Measurements from ENCODE around the gene NIT2. TPM values are rescaled to one million over a fixed set of nuclear protein-coding genes. Genes with fewer than 3 reads are reported as not detected.
"Not testable (repeated sequence)": the region's sequence is repeated elsewhere in the genome, so short reads cannot be mapped to it uniquely, and the experiment has no call there.

The NIT2 gene
- total RNA-seq, 1 experiment from 2014 or later, result 36.8 TPM

DNA sequence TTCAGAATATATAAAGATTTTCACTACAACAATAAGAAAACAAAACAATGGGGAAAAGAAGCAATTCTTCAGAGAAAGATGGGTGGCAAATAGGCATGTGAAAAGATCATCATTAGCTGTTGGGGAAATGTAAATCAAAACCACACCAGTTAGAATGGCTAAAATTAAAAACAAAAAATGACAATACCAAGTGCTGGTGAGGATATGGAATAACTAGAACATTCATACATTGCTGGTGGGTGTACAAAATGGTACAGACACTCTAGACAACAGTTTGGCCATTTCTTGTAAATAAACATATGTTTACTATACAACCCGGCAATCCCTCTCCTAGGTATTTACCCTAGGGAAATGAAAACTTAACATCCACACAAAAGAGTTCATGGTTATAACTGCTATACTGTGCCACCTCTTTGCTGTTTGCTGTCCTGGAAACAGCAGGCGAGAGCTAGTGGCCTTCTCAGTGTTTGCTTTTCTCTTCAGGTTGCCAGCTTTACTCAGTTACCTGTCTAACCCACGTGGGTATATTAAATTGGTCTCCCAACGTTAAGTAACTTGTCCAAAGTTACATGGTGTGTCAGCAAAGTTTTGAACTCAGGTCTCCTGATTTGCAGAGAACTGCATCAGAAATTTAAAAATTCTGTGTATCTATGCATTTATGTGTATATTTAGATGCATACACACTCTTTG is 4.6 kb upstream of the NIT2 start:
- H3K36me3 ChIP-seq (replicated peaks; ENCODE audit: control insufficient read depth, insufficient read depth, low read length), result no peaks in the 10 kb centered on the region
- no peak overlapping the region for H3K4me3 ChIP-seq (ENCODE audit: insufficient read depth, low read depth, low read length)
- no peaks in the 10 kb centered on the region for H3K27me3 ChIP-seq (ENCODE audit: control insufficient read depth, insufficient read depth, low read length)
- DNase-seq, result no peak

DNA sequence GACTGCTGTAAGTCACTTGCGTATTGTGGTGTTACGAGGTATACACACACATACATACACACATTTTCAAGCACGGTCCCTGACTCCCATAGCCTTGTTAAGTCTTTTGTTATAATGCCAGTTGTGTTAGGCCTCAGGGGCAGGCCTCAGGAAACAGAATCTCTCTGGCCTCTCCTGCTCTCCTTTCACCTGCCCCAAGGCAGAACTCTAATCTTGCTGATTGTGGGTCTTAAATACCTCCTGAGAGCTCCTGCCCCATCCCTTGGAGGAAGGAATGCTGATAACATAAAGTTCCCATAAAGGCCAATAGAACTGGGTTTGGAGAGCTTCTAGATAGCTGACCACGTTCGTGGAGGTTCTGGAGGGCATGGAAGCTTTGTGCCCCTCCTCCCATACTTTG is 3.9 kb upstream of the NIT2 start:
- H3K4me3 ChIP-seq (ENCODE audit: insufficient read depth, low read depth, low read length), result no peak overlapping the region
- no peaks in the 10 kb centered on the region for H3K36me3 ChIP-seq (replicated peaks; ENCODE audit: control insufficient read depth, insufficient read depth, low read length)
- DNase-seq, result no peak
- H3K27me3 ChIP-seq (ENCODE audit: control insufficient read depth, insufficient read depth, low read length), result no peaks in the 10 kb centered on the region

- no peaks in the 10 kb centered on the region for H3K27me3 ChIP-seq (ENCODE audit: control insufficient read depth, insufficient read depth, low read length)
- DNase-seq, result no peak
- H3K4me3 ChIP-seq (ENCODE audit: insufficient read depth, low read depth, low read length), result no peak overlapping the region
- no peaks in the 10 kb centered on the region for H3K36me3 ChIP-seq (replicated peaks; ENCODE audit: control insufficient read depth, insufficient read depth, low read length)
These were observed 2.9 kb upstream of the NIT2 start for GRCh38 chr3:100331660-100332059.

- Histone ChIP-seq H3K27me3 (ENCODE audit: control insufficient read depth, insufficient read depth, low read length) (no peaks in the 10 kb centered on the region), H3K36me3 (replicated peaks; ENCODE audit: control insufficient read depth, insufficient read depth, low read length) (no peaks in the 10 kb centered on the region), H3K4me3 (ENCODE audit: insufficient read depth, low read depth, low read length) (no peak overlapping the region)
- no peak for DNase-seq
These were observed 1.5 kb upstream of the NIT2 start for GRCh38 chr3:100333051-100333450.

DNA sequence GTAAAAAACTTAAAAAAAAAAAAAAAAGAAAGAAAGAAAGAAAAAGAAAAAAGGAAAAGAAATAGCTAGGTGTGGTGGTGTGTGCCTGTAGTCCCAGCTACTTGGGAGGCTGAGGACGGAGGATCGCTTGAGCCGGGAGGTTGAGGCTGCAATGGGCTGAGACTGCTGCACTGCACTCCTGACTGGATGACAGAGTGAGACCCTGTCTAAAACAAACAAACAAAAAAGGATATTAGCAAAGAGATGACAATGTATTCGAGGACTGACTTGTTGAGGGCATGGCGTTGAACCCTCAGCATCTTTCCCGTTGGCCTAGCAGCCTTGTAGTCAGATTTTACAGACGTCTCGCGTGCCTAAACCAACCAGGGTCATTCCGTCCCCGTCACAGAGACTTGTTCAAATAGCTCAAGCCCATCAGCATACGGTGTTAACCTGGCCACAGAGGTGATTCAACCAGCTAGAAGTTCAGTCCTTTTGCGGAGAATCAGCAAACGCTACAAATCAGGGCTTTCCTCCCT is 528 bp upstream of the NIT2 start:
- no peak for DNase-seq
- H3K4me3 ChIP-seq (ENCODE audit: insufficient read depth, low read depth, low read length), result peak overlapping the region; percentile 72
- H3K27me3 ChIP-seq (ENCODE audit: control insufficient read depth, insufficient read depth, low read length), result no peaks in the 10 kb centered on the region
- no peaks in the 10 kb centered on the region for H3K36me3 ChIP-seq (replicated peaks; ENCODE audit: control insufficient read depth, insufficient read depth, low read length)

- H3K4me3 ChIP-seq (ENCODE audit: insufficient read depth, low read depth, low read length), result no peak overlapping the region; the same call in 1 of the 2 replicates
- H3K27me3 ChIP-seq (ENCODE audit: control insufficient read depth, insufficient read depth, low read length), result no peaks in the 10 kb centered on the region
- no peaks in the 10 kb centered on the region for H3K36me3 ChIP-seq (replicated peaks; ENCODE audit: control insufficient read depth, insufficient read depth, low read length)
- DNase-seq, result peak; percentile 53
These were observed 877 bp downstream of the NIT2 start for GRCh38 chr3:100335434-100335833.

DNA sequence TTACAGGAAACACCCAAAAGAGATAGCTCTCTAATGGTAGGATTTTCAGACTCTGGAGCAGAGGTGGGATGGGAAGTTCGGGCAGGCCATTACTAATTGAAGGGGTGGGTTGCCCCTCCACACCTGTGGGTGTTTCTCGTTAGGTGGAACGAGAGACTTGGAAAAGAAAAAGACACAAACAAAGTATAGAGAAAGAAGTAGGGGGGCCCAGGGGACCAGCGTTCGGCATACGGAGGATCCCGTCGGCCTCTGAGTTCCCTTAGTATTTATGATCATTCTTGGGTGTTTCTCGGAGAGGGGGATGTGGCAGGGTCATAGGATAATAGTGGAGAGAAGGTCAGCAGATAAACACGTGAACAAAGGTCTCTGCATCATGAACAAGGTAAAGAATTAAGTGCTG is 1.7 kb downstream of the NIT2 start:
- H3K4me3 ChIP-seq (ENCODE audit: insufficient read depth, low read depth, low read length); DNase-seq; H3K36me3 ChIP-seq (replicated peaks; ENCODE audit: control insufficient read depth, insufficient read depth, low read length); H3K27me3 ChIP-seq (ENCODE audit: control insufficient read depth, insufficient read depth, low read length): not testable (repeated sequence)

- Histone ChIP-seq H3K4me3 (ENCODE audit: insufficient read depth, low read depth, low read length) (no peak overlapping the region), H3K27me3 (ENCODE audit: control insufficient read depth, insufficient read depth, low read length) (no peaks in the 10 kb centered on the region)
- no peak for DNase-seq
These were observed 4.4 kb downstream of the NIT2 start for GRCh38 chr3:100338911-100339310.

DNA sequence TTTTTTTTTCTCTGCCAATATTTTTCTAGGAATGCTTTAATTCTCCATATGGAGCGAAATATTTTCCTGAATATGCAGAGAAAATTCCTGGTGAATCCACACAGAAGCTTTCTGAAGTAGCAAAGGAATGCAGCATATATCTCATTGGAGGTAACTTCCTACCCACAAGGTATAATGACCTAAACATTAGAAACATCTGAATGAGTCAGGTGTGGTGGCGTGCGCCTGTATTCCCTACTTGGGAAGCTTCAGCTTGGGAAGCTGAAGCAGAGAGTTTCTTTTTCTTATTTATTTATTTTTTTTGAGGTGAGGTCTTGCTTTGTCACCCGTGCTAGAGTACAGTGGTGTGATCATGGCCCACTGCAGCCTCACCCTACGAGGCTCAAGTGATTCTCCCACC is 5.2 kb downstream of the NIT2 start:
- Histone ChIP-seq H3K36me3 (replicated peaks; ENCODE audit: control insufficient read depth, insufficient read depth, low read length) (no peaks in the 10 kb centered on the region; the same call in 1 of the 2 replicates), H3K27me3 (ENCODE audit: control insufficient read depth, insufficient read depth, low read length) (no peaks in the 10 kb centered on the region), H3K4me3 (ENCODE audit: insufficient read depth, low read depth, low read length) (no peak overlapping the region)
- no peak for DNase-seq

More at GRCh38 chr3:100338911-100339310, 4.4 kb downstream of the NIT2 start:
- H3K36me3 ChIP-seq (replicated peaks; ENCODE audit: control insufficient read depth, insufficient read depth, low read length), result no peaks in the 10 kb centered on the region; the same call in 1 of the 2 replicates

DNA sequence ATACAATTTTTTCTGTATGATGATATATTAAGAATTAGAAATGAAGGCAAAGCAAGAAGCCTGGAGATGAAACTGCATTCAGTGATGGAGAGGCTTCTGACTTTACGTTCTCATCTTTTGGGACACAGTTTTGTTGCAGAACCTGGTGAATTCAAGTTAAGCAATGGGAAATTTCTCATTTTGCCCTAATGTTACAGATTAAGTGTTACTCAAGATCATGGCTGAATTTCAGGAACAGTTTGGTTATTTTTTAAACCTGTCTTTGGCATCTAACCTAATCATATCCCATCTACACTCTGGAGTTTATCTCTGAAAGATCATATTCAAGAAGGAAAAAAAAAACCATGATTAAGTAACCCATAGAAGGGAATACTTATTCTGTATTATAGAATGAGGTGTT is 6.0 kb downstream of the NIT2 start:
- Histone ChIP-seq H3K27me3 (ENCODE audit: control insufficient read depth, insufficient read depth, low read length) (no peaks in the 10 kb centered on the region), H3K4me3 (ENCODE audit: insufficient read depth, low read depth, low read length) (no peak overlapping the region), H3K36me3 (replicated peaks; ENCODE audit: control insufficient read depth, insufficient read depth, low read length) (peaks cover 1% of the 10 kb centered on the region; the same call in 1 of the 2 replicates)
- DNase-seq, result no peak

DNA sequence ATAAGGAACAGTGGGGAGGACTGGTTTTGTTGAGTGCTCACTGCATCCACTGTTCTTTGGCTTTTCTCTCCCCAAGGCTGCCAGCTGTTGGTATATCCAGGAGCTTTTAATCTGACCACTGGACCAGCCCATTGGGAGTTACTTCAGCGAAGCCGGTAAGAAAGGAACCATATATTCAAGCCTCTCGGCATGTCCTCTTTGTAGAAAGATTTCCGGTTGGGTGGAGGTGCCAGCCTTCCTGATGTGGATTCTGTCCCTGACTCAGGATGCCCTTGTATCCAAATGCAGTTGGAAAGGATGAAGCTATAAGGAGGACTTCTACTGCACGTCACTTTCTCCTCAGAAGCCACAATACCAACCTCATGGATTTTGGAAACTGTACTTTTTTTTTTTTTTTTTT is 14.2 kb downstream of the NIT2 start:
- no peak for DNase-seq

DNA sequence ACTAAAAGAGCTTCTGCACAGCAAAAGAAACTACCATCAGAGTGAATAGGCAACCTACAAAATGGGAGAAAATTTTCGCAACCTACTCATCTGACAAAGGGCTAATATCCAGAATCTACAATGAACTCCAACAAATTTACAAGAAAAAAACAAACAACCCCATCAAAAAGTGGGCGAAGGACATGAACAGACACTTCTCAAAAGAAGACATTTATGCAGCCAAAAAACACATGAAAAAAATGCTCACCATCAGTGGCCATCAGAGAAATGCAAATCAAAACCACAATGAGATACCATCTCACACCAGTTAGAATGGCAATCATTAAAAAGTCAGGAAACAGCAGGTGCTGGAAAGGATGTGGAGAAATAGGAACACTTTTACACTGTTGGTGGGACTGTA is 17.2 kb downstream of the NIT2 start:
- H3K4me3 ChIP-seq (ENCODE audit: insufficient read depth, low read depth, low read length); H3K27me3 ChIP-seq (ENCODE audit: control insufficient read depth, insufficient read depth, low read length); DNase-seq: not testable (repeated sequence)
- H3K36me3 ChIP-seq (replicated peaks; ENCODE audit: control insufficient read depth, insufficient read depth, low read length), result peaks cover 13% of the 10 kb centered on the region

More for the DNA sequence above, 14.2 kb downstream of the NIT2 start:
- Histone ChIP-seq H3K27me3 (ENCODE audit: control insufficient read depth, insufficient read depth, low read length) (no peaks in the 10 kb centered on the region), H3K36me3 (replicated peaks; ENCODE audit: control insufficient read depth, insufficient read depth, low read length) (peaks cover 14% of the 10 kb centered on the region), H3K4me3 (ENCODE audit: insufficient read depth, low read depth, low read length) (no peak overlapping the region)

DNA sequence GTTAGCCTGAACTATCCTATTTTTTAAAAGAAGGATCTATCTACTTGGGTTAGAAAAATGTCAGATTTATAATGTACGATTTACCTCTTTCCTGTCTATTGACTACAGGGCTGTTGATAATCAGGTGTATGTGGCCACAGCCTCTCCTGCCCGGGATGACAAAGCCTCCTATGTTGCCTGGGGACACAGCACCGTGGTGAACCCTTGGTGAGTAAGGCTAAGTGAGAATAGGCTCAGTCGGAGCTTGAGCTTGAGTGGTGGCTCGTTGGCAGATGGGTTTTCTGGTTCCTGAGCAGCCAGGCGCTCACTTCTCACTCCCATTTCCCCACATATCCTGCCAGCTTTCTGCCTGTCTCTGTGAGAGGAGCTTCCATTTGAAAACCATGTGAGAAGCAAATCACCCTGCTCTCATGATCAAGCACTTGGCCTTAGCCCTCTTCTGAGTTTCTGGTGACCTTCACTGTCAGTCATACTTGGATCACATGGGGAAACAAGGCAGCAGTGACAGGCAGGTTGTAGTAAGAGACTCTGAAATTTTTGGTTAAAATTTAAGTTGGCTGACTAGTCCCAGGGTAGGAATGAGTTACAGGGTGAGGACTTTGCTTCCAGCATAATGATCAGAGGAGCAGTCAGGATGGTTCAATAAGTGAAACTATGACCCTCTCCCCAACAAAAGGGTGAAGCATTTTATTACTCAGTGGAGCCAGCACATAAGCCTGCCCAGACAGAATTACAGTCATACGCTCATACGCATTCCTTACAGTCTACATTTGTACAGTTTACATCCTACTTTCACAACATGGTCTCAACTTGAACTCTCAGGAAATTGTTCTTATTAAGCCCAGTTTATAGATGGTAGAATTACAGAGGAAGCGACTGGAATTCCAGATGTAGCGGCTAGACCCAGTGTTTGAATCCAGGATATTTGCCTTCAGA is 18.0 kb downstream of the NIT2 start:
- H3K4me3 ChIP-seq (ENCODE audit: insufficient read depth, low read depth, low read length), result no peak overlapping the region
- H3K36me3 ChIP-seq (replicated peaks; ENCODE audit: control insufficient read depth, insufficient read depth, low read length), result peaks cover 13% of the 10 kb centered on the region

GRCh38 chr3:100354850-100355249 is 20.3 kb downstream of the NIT2 start:
- Histone ChIP-seq H3K36me3 (replicated peaks; ENCODE audit: control insufficient read depth, insufficient read depth, low read length) (peaks cover 5% of the 10 kb centered on the region), H3K27me3 (ENCODE audit: control insufficient read depth, insufficient read depth, low read length) (no peaks in the 10 kb centered on the region), H3K4me3 (ENCODE audit: insufficient read depth, low read depth, low read length) (no peak overlapping the region)
- no peak for DNase-seq

More for the DNA sequence above, 18.0 kb downstream of the NIT2 start:
- DNase-seq, result no peak
- no peaks in the 10 kb centered on the region for H3K27me3 ChIP-seq (ENCODE audit: control insufficient read depth, insufficient read depth, low read length)

- Histone ChIP-seq H3K4me3 (ENCODE audit: insufficient read depth, low read depth, low read length) (no peak overlapping the region), H3K27me3 (ENCODE audit: control insufficient read depth, insufficient read depth, low read length) (no peaks in the 10 kb centered on the region), H3K36me3 (replicated peaks; ENCODE audit: control insufficient read depth, insufficient read depth, low read length) (peaks cover 2% of the 10 kb centered on the region)
- no peak for DNase-seq
These were observed 23.9 kb downstream of the NIT2 start for GRCh38 chr3:100358413-100358812.

Data from H7 (cell line).